Large intestine (tissue), 3 donors: ENCODE data around the gene MAGOHB. TPM values are rescaled to one million over a fixed set of nuclear protein-coding genes. Genes with fewer than 3 reads are reported as not detected.

Experiments
- DNase-seq, 2 donors: peaks; one replicate each; pipeline versions ENCODE4 v3.0.0 to v3.0.0-alpha.2; 2013
- H3K27ac ChIP-seq: one replicate; pipeline ENCODE4 v1.5.1; 2013; ENCODE audit warnings: low read length
- H3K27me3 ChIP-seq: 2 replicates; pipeline ENCODE4 v1.6.1; 2013; ENCODE audit warnings: low read length; ENCODE audit not compliant: control insufficient read depth, insufficient read depth
- H3K36me3 ChIP-seq: 2 replicates; pipeline ENCODE4 v1.6.1; 2013; ENCODE audit warnings: low read length; ENCODE audit not compliant: control insufficient read depth, insufficient read depth
- H3K4me1 ChIP-seq: one replicate; pipeline ENCODE4 v1.6.1; 2013; ENCODE audit warnings: low read length; ENCODE audit not compliant: control insufficient read depth, insufficient read depth
- H3K4me3 ChIP-seq: one replicate; pipeline ENCODE4 v1.5.1; 2013; ENCODE audit warnings: low read length
- H3K9me3 ChIP-seq: one replicate; pipeline ENCODE4 v1.6.1; 2013; ENCODE audit warnings: mild to moderate bottlenecking, low read depth, low read length, moderate library complexity; ENCODE audit not compliant: control insufficient read depth
- WGBS: methylation state at CpG from one replicate; pipeline ENCODE4 v1.1.5; 2013; ENCODE audit warnings: low lambda C conversion rate; ENCODE audit not compliant: insufficient coverage; 5-methylcytosine and 5-hydroxymethylcytosine counted together
- polyA plus RNA-seq: library from polyadenylated mRNA; unstranded; fragments of 120-200 nt; gene quantifications from one replicate; pipeline ENCODE4 v1.2.1, GENCODE V29; 2013

The MAGOHB gene
- polyA plus RNA-seq, 1 donor = 24.1 TPM

DNA sequence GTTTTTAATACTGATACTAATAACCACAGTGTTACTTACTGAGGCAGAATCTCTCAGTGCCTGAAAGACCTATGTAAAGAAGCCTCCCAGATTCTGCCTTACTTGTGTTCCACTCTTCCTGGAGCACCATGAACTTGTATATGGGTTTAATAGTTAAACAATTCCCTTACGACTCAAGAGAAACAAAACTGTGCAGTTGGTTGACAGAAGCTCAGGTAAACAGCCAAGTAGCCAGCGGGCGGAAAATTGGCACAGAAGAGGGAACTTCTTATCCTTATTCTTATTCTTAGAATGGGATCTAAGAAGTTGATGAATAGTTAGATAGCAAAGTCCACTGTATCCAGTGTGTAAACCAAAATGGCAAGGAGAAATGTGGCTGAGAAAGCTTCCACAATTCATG lies 22.7 kb upstream of the MAGOHB start:
- peaks cover 13% of the 10 kb centered on the region for H3K27me3 ChIP-seq
- H3K4me3 ChIP-seq = no peak overlapping the region
- WGBS = no CpG with 5 or more reads among the region's 3 CpGs
- no peaks in the 10 kb centered on the region for H3K9me3 ChIP-seq
- no peaks in the 10 kb centered on the region for H3K36me3 ChIP-seq
- H3K27ac ChIP-seq = no peak overlapping the region
- no peak for DNase-seq
- peaks cover 3% of the 10 kb centered on the region for H3K4me1 ChIP-seq

DNA sequence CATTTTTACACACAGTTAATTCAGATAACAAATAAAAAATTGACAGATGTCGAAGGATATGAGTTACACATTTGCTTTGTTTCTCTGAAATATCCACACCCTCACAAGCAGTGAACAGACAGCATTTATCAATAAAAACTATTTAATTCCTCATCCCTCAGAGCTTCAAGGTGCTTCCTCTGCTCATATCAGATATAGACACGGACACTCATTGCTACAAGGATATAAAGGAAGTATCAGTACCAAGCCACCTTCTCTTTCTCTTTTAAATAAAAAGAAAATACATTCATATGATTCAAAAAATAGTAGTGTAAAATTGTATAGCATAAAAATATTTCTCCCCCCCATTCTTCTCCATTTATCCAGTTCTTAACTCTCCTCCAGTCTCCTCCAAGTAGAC lies 21.9 kb upstream of the MAGOHB start:
- peaks cover 14% of the 10 kb centered on the region for H3K27me3 ChIP-seq
- no peak for DNase-seq
- 60% methylated on average over 1 of the region's 2 CpGs for WGBS

DNA sequence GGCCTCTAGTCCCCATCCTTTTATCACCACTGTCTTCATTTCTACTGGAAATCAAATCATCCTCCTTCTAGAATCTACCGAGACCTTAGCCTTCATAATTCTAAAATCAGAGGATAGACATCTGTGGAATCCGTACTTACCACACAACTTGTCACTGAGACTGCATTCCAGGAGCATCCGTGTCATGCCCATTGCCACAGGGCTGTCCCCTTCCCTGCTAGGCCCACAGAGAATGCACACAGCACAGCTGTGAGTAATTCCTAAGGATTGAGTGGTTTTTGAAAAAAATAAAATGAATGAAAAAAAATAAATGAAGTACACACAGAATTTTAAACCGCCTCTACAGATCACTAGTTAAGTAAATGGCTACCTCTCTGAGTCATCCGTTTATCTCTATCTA lies 21.0 kb upstream of the MAGOHB start:
- WGBS = no CpG with 5 or more reads among the region's 5 CpGs

More for the DNA sequence above, 21.9 kb upstream of the MAGOHB start:
- H3K9me3 ChIP-seq = no peaks in the 10 kb centered on the region
- H3K4me3 ChIP-seq = no peak overlapping the region
- H3K36me3 ChIP-seq = no peaks in the 10 kb centered on the region
- peaks cover 3% of the 10 kb centered on the region for H3K4me1 ChIP-seq
- H3K27ac ChIP-seq = no peak overlapping the region

DNA sequence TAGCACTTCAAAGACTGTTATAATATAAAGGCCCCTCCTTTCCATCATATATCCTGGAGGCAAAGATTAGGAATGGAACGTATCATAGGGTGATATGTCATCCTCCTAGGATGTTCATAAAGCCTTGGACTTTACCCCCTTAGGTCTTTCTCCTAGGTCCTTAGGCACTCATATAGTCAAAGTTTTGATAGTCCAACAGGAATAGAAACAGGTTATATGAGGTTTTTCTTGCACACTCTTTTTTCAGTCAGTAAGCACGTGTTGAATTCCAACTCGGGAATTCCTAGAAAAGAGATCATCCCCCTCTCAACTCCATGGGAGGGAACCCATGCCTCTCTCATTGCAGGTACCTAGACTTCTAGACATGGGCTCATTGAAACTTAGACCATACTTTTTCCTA lies 20.1 kb upstream of the MAGOHB start:
- no CpG with 5 or more reads among the region's 3 CpGs for WGBS
- DNase-seq = no peak
- Histone ChIP-seq H3K4me1 (peaks cover 2% of the 10 kb centered on the region), H3K9me3 (no peaks in the 10 kb centered on the region), H3K27ac (no peak overlapping the region), H3K36me3 (no peaks in the 10 kb centered on the region), H3K4me3 (no peak overlapping the region), H3K27me3 (peaks cover 14% of the 10 kb centered on the region)

More for the DNA sequence above, 21.0 kb upstream of the MAGOHB start:
- Histone ChIP-seq H3K9me3 (no peaks in the 10 kb centered on the region), H3K4me1 (peaks cover 3% of the 10 kb centered on the region), H3K27ac (no peak overlapping the region), H3K27me3 (peaks cover 15% of the 10 kb centered on the region), H3K36me3 (no peaks in the 10 kb centered on the region), H3K4me3 (no peak overlapping the region)
- no peak for DNase-seq

DNA sequence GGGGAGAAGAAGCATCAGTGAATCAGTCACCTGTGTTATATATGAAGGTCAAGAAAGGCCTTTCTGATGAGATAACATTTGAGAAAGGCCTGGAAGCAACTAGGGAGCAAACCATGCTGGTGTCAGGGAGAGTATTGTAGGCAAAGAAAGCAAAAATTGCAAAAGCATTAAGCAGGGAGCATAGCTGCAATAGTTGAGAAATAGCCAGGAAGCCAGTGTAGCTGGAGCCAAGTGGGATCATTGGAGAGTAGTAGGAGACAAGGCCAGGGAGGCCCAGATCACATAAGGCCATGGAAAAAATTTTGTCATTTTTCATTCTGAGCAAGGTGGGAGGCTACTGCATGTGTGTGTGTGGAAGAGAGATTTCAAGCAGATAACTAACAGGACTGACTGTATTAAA lies 18.8 kb upstream of the MAGOHB start:
- no peak overlapping the region for H3K4me3 ChIP-seq
- DNase-seq = no peak
- H3K27me3 ChIP-seq = peaks cover 14% of the 10 kb centered on the region
- no peaks in the 10 kb centered on the region for H3K4me1 ChIP-seq
- H3K9me3 ChIP-seq = no peaks in the 10 kb centered on the region
- H3K27ac ChIP-seq = no peak overlapping the region
- H3K36me3 ChIP-seq = no peaks in the 10 kb centered on the region

DNA sequence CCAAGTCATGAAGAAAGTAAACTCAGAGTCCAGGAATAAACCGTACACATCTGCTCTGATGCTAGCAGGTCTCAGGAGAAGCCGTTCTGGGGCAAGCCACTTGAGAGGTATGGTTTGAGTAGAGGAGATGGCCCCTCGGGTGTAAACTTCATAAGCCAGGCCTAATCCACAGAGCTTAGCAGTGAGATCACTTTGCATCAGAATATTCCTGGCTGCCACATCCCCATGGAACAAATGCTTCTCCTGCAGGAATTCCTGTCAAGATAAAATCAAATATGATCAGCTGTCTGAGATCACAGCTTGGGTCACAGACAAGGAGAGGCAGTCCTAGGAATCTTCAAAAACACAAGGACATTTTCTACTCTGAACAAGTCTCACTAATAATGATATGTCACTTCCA lies 11.2 kb upstream of the MAGOHB start:
- Histone ChIP-seq H3K27ac (no peak overlapping the region), H3K4me3 (no peak overlapping the region), H3K9me3 (no peaks in the 10 kb centered on the region), H3K36me3 (no peaks in the 10 kb centered on the region), H3K27me3 (peaks cover 5% of the 10 kb centered on the region), H3K4me1 (no peaks in the 10 kb centered on the region)
- WGBS = no CpG with 5 or more reads among the region's 3 CpGs
- DNase-seq = no peak

DNA sequence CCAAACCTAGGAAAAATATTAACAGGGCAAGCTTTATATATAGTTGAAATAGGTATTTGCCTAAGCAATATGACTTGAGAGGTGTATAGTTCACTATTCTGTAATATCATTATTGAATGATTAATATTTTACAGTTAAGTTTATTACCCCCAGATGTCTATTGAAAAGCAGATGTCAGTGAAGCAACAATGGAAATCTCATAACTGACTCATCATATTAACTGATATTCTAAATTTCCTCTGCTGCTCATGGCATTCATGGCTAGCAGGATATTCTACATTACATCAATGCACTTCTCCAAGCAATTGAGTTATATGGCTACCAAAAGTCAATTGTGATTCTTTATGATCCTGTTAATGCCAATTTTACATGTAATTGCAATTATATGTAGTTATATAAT lies 9.7 kb upstream of the MAGOHB start:
- Histone ChIP-seq H3K4me1 (no peaks in the 10 kb centered on the region), H3K36me3 (no peaks in the 10 kb centered on the region), H3K27me3 (peaks cover 2% of the 10 kb centered on the region), H3K4me3 (no peak overlapping the region), H3K27ac (no peak overlapping the region), H3K9me3 (no peaks in the 10 kb centered on the region)
- DNase-seq = no peak

DNA sequence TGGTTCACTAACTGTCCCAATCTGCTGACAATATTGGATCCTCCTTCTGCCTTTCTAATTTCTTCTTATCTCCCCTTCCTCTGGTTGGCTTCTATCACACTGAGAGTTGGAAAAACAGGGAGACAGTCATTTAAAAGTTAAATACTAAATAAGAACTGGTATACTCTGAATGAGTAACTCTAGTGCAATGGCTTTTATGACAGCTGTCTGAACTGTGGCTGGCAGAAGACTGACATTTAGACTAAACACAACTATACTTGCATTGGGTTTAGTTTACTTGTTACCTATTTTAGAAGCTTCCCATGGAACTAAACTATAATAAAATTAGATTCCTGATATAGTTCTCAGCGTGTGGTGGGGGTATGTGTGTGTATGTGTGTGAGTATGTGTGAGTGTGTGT lies 7.9 kb upstream of the MAGOHB start:
- H3K4me1 ChIP-seq = no peaks in the 10 kb centered on the region
- peaks cover 2% of the 10 kb centered on the region for H3K27me3 ChIP-seq
- H3K27ac ChIP-seq = no peak overlapping the region
- WGBS = no CpG with 5 or more reads among the region's 1 CpG
- DNase-seq = no peak
- H3K9me3 ChIP-seq = no peaks in the 10 kb centered on the region
- no peak overlapping the region for H3K4me3 ChIP-seq
- H3K36me3 ChIP-seq = no peaks in the 10 kb centered on the region

DNA sequence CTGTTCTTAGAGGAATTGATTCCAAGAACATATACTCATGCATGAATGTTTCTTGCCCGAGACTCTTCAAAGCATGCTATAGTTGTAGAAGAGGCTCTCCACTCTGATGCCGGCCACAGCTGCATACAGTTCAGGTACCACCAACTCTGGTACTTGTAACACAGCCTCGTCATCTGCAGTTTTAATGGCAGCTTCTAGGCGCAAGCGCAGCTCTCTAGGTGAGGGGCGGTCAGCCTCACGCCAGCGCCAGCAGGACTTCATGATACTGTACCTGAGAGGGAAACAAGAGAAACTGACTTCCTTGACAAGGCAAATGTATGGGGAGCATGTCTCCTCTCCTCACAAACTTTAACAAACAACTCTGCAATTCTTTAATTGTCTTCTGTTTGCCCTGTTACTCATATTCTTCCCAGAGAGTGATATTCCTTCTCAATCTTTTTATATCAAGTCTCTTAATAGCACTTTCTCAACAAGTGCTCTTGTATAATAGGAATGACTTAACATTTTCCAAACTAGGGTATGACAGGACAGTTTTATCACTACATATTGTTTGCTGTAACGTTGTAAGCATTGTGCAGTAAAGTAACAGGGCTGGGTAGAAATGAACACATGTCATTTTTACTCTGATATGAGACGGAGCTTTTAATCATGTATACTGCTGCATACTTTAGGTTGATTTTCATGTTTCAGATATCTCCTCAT lies 6.8 kb upstream of the MAGOHB start:
- Histone ChIP-seq H3K9me3 (no peaks in the 10 kb centered on the region), H3K27me3 (peaks cover 2% of the 10 kb centered on the region), H3K27ac (no peak overlapping the region), H3K4me1 (no peaks in the 10 kb centered on the region), H3K4me3 (no peak overlapping the region), H3K36me3 (no peaks in the 10 kb centered on the region)
- no peak for DNase-seq
- WGBS = no CpG with 5 or more reads among the region's 10 CpGs

DNA sequence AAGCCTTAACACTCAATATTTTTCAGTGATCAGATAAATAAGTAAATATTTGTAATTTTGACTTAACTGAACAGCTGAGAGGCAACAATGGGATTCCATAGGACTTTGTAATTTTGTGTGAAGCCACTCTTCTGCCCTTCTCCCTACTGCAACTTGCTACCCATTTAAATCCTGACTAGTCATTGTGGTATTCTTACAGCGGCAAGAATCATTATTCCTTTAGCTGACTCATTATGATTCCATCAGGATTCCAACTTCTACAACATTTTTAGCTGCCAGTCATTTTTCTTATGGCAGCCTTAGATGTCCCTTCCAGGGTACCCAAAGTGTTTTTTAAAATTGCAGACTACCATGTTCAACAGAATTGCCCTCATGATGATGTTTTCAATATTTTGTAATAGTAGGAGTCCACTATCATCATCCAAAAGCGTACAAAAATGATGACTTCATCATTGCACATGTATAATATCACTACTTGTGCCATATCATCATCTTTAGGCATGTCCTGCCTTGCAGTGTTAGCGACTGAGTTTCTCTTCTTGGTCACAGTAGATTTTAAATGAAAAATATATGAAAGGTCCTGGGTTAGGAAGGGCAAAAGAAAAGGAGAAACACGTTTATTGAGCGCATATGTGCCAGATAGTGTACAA lies 5.1 kb upstream of the MAGOHB start:
- Histone ChIP-seq H3K4me3 (no peak overlapping the region), H3K27ac (no peak overlapping the region), H3K4me1 (no peaks in the 10 kb centered on the region), H3K27me3 (peaks cover 2% of the 10 kb centered on the region), H3K9me3 (no peaks in the 10 kb centered on the region), H3K36me3 (no peaks in the 10 kb centered on the region)
- 88% methylated on average over 1 of the region's 5 CpGs for WGBS
- DNase-seq = no peak

DNA sequence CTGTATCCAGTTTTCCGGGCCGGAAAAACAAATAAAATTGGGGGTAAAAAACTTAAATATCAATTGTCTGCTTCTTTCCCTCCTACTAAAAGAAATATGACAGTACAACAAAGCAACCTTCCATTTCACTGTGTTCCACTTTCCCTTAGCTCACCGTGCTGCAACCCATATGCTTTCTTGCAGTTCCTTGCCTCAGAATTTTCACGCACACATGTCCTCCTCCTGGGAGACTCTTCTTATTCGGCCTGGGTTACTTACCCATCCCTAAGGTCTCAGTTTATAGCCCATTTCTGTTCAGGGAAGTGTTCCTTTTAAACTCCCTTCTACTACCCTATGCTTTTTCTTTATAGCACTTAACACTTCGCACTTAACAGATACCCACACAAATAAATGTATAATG lies 4.5 kb upstream of the MAGOHB start:
- 93% methylated on average over 5 of the region's 6 CpGs for WGBS
- no peaks in the 10 kb centered on the region for H3K36me3 ChIP-seq
- no peaks in the 10 kb centered on the region for H3K9me3 ChIP-seq
- no peaks in the 10 kb centered on the region for H3K4me1 ChIP-seq
- no peak overlapping the region for H3K4me3 ChIP-seq
- DNase-seq = no peak
- H3K27ac ChIP-seq = no peak overlapping the region
- H3K27me3 ChIP-seq = peaks cover 2% of the 10 kb centered on the region
